ENCODE measurements around the gene CACNA1E.

- TF ChIP-seq CTCF (IDR thresholded peaks at IDR 0.05) (no peak), POLR2A (IDR thresholded peaks at IDR 0.05) (no peak)
Observed at GRCh38 chr1:181604482-181605249, 121.3 kb downstream of the CACNA1E start.

Measured in lower leg skin (tissue), 3 donors.